AML-193 (cell line): ENCODE data around the gene HOXB5.

Source experiments
- DNase-seq, 2 experiments: peaks; one replicate each; lab custom pipeline; 2025; lab: John Stamatoyannopoulos, UW

HOXB5 gene

GRCh38 chr17:48546924-48547807 lies 46.4 kb downstream of the HOXB5 start:
- no peak for DNase-seq

DNA sequence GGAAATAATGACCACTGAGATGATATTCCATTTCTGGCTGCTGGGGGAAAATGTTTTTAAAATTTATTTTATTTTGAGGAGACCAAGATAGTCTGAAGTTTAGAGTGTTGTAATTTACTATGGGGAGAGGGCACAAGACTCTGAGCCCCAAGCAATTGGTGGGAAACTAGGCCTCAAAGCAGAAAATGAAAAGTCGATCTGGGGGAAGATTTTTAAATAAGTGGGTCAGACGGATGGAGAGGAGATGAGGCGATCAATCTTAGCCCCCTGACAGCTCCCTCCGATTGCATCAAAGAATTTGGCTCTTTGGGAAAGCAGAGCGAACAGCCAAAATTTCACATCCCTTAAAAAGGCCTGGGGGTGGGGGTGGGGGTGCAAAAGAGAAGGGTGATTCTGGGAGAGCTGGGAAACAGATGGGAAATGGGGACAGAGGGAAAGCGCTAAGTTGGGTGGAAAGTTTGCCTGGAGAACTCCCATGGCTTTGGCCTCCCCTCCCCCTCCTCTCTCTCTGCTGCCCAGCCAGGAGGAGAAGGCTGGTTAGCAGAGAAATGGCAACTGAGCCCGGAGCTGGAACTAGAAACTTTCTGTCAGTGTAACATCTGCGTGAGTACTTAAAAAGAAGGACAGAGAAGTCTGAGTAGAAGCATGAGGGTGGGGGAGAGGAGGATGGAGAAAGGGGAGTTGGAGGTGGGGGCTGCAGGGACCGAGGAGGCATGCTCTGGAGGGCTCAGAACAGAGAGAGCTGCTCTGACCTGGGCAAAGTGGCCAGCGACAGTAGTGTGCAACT lies 47.2 kb downstream of the HOXB5 start:
- DNase-seq, result no peak

- no peak for DNase-seq
These were observed 48.0 kb downstream of the HOXB5 start for GRCh38 chr17:48545539-48545938.

- no peak for DNase-seq
These were observed 48.6 kb downstream of the HOXB5 start, which contains the start of gene HOXB2 for GRCh38 chr17:48545022-48545375. Gene HOXB2 (minus strand): TSS chr17:48545109. CDS start chr17:48544911, 198 bp downstream.

- DNase-seq, result no peak
These were observed 49.1 kb downstream of the HOXB5 start for GRCh38 chr17:48544349-48545021.

DNA sequence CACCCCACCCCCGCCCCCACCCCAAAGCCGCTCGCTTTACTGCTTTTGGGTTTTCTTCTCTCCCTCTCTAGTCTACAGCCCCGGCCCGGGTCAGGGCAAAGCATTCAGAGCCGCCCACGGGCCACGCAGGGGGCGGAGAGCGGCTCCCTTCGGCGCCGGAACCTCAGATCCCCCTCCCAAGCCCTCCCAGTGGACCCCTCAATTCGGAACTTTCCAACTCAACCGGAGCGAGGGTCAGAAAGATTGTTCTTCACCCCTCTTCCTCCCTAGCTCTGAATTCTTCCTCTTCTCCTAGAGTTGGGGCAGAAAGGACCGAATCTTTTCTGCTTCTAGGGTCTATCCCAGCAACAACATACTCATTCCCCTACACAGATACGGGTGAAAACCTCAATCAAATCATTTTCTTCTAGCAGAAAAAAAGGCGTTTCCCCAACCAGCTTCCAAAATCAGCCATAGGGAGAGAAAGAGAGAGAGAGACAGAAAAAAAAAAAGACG lies 49.7 kb downstream of the HOXB5 start:
- DNase-seq, result no peak

GRCh38 chr17:48543107-48543853 lies 50.3 kb downstream of the HOXB5 start:
- no peak for DNase-seq

- no peak for DNase-seq
These were observed 50.9 kb downstream of the HOXB5 start for GRCh38 chr17:48542698-48543106.

GRCh38 chr17:48542114-48542656 lies 51.4 kb downstream of the HOXB5 start:
- DNase-seq, result no peak

DNA sequence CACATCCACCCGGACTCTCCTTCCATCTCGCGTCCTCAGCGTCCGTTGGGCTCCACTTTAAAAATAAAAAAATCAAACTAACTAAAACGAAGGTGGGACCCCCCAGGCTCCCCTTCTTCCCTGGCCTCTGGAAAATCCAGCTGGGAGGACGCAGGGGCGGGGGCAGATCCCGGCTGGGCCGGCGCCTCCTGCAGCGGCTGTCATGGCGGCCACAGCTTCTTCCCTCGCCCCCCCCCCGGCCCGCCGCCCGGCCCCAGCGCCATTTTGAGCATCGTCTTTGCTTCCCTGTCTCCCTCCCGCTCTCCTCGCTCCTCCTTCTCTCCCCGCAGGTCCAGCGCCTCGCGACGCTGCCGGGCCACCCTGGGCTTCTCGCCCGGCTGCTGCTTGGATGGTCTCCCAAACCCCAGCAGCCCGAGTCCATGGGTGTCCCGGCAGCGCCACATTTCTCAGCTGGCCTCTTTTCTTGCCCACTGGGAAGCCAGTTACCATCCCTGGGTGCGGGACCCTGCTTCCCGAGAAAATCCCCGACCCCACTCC lies 51.9 kb downstream of the HOXB5 start:
- DNase-seq, result no peak
